Measurements from ENCODE around the gene RAB11FIP4. TPM values are rescaled to one million over a fixed set of nuclear protein-coding genes. Genes with fewer than 3 reads are reported as not detected.

RAB11FIP4 gene
- total RNA-seq, 2 donors from 2014 or later: 35.6 to 62.2 TPM

GRCh38 chr17:31457391-31458234 is 66.1 kb downstream of the RAB11FIP4 start:
- Mint-ChIP-seq H3K4me1 (peaks cover 16% of the 10 kb centered on the region), H3K9me3 (no peaks in the 10 kb centered on the region), H3K36me3 (ENCODE audit: low read depth) (no peaks in the 10 kb centered on the region), H3K27me3 (ENCODE audit: insufficient read depth) (no peaks in the 10 kb centered on the region), H3K27ac (peak overlapping the region; percentile 89), H3K4me3 (no peak overlapping the region)
- Histone ChIP-seq H3K27ac (ENCODE audit: low read depth, low read length) (no peak overlapping the region), H3K9ac (ENCODE audit: extremely low read depth, low read length, poor library complexity, severe bottlenecking) (no peak overlapping the region), H3K36me3 (ENCODE audit: control insufficient read depth, insufficient read depth, low read length) (no peaks in the 10 kb centered on the region), H3K4me1 (ENCODE audit: control insufficient read depth, insufficient read depth, low read length) (no peaks in the 10 kb centered on the region), H3K27me3 (ENCODE audit: control insufficient read depth, insufficient read depth, low read length, poor library complexity, severe bottlenecking) (no peaks in the 10 kb centered on the region), H3K9me3 (ENCODE audit: control insufficient read depth, low read length) (no peaks in the 10 kb centered on the region), H3K4me3 (ENCODE audit: low read length) (no peak overlapping the region)
- peak; percentile 82 for DNase-seq
- no peak for TF ChIP-seq CTCF (conservative IDR thresholded peaks at IDR 0.05)
- WGBS, 2 experiments (ENCODE audit: insufficient coverage in 1 of 2, insufficient read length in 1 of 2): 79 to 87% methylated on average over 4 to 8 of the region's 10 CpGs

GRCh38 chr17:31458829-31459228 is 67.4 kb downstream of the RAB11FIP4 start:
- H3K27me3 Mint-ChIP-seq (ENCODE audit: insufficient read depth): no peaks in the 10 kb centered on the region

GRCh38 chr17:31459716-31460115 is 68.2 kb downstream of the RAB11FIP4 start:
- no peak for DNase-seq
- H3K4me3 Mint-ChIP-seq: no peak overlapping the region

More at GRCh38 chr17:31458829-31459228, 67.4 kb downstream of the RAB11FIP4 start:
- no peak for DNase-seq
- Histone ChIP-seq H3K9me3 (ENCODE audit: control insufficient read depth, low read length) (no peaks in the 10 kb centered on the region), H3K27ac (ENCODE audit: low read depth, low read length) (no peak overlapping the region), H3K36me3 (ENCODE audit: control insufficient read depth, insufficient read depth, low read length) (no peaks in the 10 kb centered on the region), H3K4me3 (ENCODE audit: low read length) (no peak overlapping the region), H3K27me3 (ENCODE audit: control insufficient read depth, insufficient read depth, low read length, poor library complexity, severe bottlenecking) (no peaks in the 10 kb centered on the region), H3K9ac (ENCODE audit: extremely low read depth, low read length, poor library complexity, severe bottlenecking) (no peak overlapping the region), H3K4me1 (ENCODE audit: control insufficient read depth, insufficient read depth, low read length) (no peaks in the 10 kb centered on the region)
- no peaks in the 10 kb centered on the region for H3K36me3 Mint-ChIP-seq (ENCODE audit: low read depth)
- H3K9me3 Mint-ChIP-seq: no peaks in the 10 kb centered on the region
- WGBS, 2 experiments (ENCODE audit: insufficient coverage in 1 of 2, insufficient read length in 1 of 2): 83 to 87% methylated on average over 1 to 2 of the region's 2 CpGs
- peaks cover 15% of the 10 kb centered on the region for H3K4me1 Mint-ChIP-seq
- H3K27ac Mint-ChIP-seq: no peak overlapping the region
- H3K4me3 Mint-ChIP-seq: no peak overlapping the region
- no peak for TF ChIP-seq CTCF (conservative IDR thresholded peaks at IDR 0.05)

More at GRCh38 chr17:31459716-31460115, 68.2 kb downstream of the RAB11FIP4 start:
- no peaks in the 10 kb centered on the region for H3K36me3 Mint-ChIP-seq (ENCODE audit: low read depth)
- Histone ChIP-seq H3K9ac (ENCODE audit: extremely low read depth, low read length, poor library complexity, severe bottlenecking) (no peak overlapping the region), H3K9me3 (ENCODE audit: control insufficient read depth, low read length) (no peaks in the 10 kb centered on the region), H3K4me1 (ENCODE audit: control insufficient read depth, insufficient read depth, low read length) (no peaks in the 10 kb centered on the region), H3K27ac (ENCODE audit: low read depth, low read length) (no peak overlapping the region), H3K27me3 (ENCODE audit: control insufficient read depth, insufficient read depth, low read length, poor library complexity, severe bottlenecking) (no peaks in the 10 kb centered on the region), H3K36me3 (ENCODE audit: control insufficient read depth, insufficient read depth, low read length) (no peaks in the 10 kb centered on the region), H3K4me3 (ENCODE audit: low read length) (no peak overlapping the region)
- H3K4me1 Mint-ChIP-seq: peaks cover 15% of the 10 kb centered on the region
- H3K9me3 Mint-ChIP-seq: no peaks in the 10 kb centered on the region
- H3K27me3 Mint-ChIP-seq (ENCODE audit: insufficient read depth): no peaks in the 10 kb centered on the region
- H3K27ac Mint-ChIP-seq: no peak overlapping the region
- WGBS, 2 experiments (ENCODE audit: insufficient coverage in 1 of 2, insufficient read length in 1 of 2): 76% methylated on average over 4 of the region's 4 CpGs; no CpG with 5 or more reads in 1 of the 2 experiments
- TF ChIP-seq CTCF (conservative IDR thresholded peaks at IDR 0.05): no peak

Measured in endodermal cell (in vitro differentiated cells).